ENCODE results near the gene UNCX.
"Not testable (repeated sequence)": the region's sequence is repeated elsewhere in the genome, so short reads cannot be mapped to it uniquely, and the experiment has no call there.

The UNCX gene

DNA sequence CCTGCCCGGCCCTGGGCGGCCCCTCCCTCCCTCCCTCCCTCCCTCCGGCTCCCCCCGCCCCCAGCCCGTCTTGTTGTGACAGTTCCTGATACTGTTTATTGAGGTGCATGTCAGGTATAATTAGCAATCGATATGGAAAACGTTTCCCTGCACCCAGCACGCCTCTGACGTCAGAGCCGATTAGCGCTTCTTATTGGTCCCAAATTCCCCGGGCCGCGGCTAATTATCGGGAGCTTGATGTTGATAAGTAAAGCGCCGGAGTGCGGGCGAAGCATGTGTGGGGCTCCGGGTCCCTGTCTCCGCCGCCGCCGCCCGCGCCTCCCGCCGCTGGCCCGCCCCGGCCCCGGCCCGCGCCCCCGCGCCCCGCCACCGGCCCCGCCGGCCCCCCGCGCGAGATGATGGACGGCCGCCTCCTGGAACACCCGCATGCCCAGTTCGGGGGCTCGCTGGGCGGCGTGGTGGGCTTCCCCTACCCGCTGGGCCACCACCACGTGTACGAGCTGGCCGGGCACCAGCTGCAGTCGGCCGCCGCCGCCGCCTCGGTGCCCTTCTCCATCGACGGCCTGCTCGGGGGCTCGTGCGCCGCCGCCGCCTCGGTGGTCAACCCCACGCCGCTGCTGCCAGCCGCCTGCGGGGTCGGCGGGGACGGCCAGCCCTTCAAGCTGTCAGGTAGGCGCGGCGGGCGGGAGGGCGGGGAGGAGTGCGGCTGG is at the start of gene UNCX:
Gene UNCX, plus strand, starts transcription at position 250 of the 710 bp plus-strand sequence. Its CDS starts 146 bp downstream, at position 396.
- no peak for FAIRE-seq

DNA sequence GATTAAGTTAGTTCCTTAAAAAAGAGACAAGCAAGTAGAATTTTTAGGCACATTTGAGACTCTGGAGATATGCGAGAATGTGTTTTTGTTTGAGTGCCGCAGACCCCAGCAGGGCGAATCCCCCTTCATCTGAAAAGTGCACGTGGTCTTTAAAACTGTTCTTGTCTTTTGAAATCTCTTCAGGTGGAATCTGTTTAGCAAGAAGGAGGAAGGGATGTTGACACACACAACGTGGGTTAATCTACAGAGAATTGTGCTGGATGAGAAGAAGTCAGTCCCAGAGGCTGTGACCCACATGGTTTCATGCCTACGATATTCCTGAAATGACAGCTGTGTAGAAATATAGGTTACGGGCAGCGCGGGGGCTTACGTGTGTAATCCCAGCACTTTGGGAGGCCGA is 45.5 kb upstream of the UNCX start:
- no peak for FAIRE-seq

DNA sequence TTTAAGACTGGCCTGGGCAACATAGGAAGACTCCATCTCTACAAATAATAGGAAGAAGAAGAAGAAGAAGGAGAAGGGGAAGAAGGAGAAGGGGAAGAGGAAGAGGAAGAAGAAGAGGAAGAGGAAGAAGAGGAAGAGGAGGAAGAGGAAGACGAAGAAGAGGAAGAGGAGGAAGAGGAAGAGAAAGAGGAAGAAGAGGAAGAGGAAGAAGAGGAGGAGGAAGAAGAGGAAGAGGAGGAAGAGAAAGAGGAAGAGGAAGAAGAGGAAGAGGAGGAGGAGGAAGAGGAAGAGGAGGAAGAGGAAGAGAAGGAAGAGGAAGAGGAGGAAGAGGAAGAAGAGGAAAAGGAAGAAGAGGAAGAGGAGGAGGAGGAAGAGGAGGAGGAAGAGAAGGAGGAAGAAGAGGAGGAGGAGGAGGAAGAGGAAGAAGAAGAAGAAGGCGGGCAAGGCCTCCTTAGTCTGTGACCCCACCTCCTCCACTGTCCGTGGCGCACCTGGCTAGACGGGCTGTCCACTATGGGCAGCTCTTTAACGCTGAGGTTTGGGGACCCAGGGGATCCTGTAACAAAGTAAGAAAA is 43.9 kb upstream of the UNCX start:
- FAIRE-seq = no peak

- FAIRE-seq = no peak
Measured at GRCh38 chr7:1189986-1190772, 42.5 kb upstream of the UNCX start.

DNA sequence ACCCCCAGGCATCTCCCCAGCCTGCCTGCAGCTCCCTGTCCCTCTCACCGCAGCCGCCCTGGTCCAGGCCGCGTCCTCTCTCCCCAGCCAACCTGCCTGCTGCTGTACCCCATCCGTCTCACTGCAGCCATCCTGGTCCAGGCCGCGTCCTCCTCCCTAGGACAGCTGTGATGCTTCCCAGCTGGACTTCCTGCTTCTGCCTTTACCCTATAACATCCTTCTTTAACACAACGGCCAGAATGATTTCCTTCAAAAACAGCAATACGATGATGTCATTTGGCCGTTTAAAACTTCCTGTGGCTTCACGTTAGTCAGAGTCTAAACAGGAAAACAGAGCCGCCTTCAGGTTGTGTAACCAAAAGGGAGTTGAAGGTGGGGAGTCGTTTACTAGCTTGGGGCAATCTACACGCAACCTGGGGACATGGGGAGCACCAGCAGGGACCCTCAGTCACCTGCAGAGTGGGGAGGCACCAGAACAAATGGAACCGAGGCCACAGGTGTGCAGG is 40.4 kb upstream of the UNCX start:
- no peak for FAIRE-seq

GRCh38 chr7:1193593-1194424 is 38.9 kb upstream of the UNCX start:
- no peak for FAIRE-seq

GRCh38 chr7:1196441-1196840 is 36.2 kb upstream of the UNCX start:
- not testable (repeated sequence) for FAIRE-seq

- no peak for FAIRE-seq
Measured at GRCh38 chr7:1196950-1197349, 35.7 kb upstream of the UNCX start.

DNA sequence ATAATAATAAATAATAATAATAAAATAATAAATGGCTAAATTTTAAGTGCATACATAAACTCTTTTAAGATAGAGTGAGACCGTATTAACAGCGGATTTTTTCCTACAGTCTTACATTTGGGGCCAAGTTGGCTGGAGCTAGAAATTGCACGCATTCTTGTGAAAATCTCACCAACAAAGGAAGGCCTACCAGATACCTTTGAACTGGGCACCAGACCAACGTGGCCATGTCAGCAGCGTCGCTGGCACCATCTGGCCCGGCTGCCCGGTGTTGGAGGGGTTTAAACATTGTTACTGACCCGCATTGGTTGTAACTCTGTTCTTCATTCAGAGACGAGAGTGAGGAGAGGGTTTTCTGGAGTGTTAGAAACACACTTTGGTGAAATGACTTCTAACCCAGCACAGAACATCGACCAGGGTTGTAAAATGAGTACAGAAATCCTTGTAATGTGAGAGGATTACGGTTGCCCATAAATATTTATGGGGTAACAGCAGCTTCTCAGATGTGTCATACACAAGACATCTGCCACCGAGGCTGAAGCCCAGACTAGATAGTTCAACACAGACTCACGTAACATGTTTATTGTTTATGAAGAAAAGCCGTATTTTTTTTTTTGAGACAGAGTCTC is 34.6 kb upstream of the UNCX start:
- FAIRE-seq = no peak

DNA sequence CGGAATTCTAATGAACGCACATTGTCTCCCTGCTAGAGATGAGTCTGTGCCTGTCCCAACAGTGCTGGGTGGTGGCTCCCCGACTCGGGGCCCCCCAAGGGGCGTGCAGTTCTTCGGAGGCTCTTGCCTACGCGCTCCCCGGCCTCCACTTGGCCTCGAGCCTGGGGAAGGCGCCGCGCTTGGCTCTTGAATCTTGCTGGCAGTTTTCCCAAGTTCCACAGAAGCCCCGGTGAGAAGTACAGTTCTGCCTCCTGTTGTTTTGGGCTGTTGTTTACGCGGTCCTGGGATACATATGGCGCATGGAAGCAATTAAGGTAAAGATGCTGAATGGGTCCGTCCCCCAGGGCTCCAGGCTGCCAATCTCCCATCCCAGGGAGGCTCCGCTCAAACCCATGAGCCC is 32.6 kb upstream of the UNCX start:
- no peak for FAIRE-seq

DNA sequence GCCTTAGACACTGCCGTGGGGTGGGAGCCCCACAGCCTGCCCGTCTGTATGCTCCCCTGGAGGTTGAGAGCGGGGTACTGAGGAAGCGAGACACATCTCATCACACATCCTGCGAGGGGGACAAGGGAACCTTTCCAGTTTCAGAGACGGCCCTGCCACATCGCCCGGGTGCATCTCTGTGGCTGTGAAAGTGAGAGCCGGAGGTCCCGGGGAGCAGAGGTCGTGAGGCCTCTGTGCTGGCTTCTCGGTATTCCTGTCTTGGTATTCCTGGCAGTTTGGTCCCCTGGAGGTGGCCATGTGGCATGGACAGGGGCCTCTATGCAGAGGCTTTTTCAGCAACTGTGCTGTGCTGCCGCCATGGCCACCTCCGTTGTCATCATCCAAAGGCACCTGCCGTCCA is 30.8 kb upstream of the UNCX start:
- no peak for FAIRE-seq

DNA sequence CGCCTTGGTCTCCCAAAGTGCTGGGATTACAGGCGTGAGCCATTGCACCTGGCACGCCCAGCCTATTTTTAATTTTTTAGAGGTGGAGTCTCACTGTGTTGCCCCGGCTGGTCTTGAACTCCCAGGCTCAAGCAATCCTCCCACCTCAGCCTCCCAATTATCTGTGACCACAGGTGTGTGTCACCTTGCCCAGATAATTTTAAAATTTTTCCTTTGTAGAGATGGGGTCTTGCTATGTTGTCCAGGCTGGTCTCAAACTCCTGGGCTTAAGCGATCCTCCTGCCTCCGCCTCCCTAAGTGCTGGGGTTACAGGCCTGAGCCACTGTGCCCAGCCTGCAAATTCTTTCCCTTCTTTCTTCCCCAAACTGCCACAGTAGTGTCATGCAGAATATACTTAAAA is 29.8 kb upstream of the UNCX start:
- FAIRE-seq = not testable (repeated sequence)

- no peak for FAIRE-seq
Measured at GRCh38 chr7:1204460-1205140, 28.1 kb upstream of the UNCX start.

DNA sequence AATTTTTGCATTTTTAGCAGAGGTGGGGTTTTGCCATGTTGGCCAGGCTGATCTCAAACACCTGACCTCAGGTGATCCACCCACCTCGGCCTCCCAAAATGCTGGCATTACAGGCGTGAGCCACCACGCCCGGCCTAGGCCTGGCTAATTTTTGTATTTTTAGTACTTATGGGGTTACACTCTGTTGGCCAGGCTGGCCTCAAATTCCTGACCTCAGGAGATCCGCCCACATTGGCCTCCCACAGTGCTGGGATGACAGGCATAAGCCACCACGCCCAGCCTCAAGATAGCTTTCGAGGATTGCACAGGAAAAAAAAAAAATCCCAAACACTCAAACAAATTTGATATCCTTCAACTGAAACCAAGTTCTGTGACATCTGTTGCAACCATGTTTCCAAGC is 26.9 kb upstream of the UNCX start:
- not testable (repeated sequence) for FAIRE-seq

- no peak for FAIRE-seq
Measured at GRCh38 chr7:1209097-1209496, 23.6 kb upstream of the UNCX start.

DNA sequence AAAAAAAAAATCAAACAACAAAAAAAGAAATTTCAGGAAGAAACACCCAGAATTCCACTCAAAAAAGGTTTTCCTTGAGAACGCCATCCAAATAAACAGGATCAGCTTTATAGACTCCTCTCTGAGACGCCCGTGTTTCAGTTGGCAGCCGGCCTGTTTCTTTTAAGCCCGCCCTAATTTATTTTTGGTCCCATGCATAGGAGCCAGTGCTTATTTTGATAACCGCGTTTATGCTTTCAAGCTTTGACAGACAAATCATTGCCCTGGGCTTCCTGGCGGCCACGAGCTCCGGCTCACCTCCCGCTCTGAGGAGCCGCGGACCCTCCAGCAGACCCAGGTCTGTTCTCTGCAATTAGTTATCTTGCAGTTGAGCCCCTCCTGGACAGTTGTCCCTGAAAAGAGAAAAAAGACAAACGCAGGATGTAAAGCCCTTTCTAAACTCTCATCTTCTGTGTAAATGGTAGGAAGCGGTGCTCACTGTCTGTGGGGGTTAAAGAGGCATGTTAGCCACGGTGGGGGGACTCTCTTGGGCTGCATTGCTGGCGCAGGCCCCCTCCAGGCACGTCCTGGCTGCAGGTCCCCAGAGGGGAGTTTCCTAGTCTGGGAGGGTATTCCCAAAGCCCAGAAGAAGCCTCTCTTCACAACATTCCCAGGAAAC is 22.2 kb upstream of the UNCX start:
- no peak for FAIRE-seq

DNA sequence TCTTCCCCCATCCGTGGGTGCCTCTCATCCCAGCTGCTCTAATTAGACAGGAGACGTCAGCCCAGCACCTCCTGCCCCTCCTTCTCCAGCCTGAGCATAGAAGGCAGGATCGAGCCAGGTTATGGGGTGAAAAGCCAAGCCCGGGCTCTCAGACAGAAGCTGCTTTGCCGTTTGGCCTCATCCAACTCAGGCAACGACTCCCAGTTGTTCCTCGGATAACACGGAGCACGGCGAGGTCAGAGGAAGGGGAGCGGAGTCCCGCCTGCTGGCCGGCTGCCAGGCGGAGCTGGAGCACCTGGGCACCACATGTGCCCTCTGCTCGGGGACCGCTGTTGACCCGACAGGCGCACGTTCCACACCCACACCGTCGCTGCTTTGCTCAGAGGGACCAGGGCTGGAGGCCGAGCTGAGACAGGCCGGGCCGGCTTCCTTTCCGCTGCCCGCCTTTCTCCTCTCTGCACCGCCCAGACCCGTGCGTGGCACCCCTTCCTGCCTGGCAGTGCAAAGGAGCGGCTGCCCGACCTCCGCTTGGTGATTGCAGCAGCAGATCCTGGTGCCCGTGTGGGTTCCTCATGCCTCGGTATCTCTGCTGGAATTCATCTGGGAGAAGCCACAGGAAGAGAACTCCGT is 21.6 kb upstream of the UNCX start:
- FAIRE-seq = no peak

- FAIRE-seq = no peak
Measured at GRCh38 chr7:1211611-1212010, 21.1 kb upstream of the UNCX start.

DNA sequence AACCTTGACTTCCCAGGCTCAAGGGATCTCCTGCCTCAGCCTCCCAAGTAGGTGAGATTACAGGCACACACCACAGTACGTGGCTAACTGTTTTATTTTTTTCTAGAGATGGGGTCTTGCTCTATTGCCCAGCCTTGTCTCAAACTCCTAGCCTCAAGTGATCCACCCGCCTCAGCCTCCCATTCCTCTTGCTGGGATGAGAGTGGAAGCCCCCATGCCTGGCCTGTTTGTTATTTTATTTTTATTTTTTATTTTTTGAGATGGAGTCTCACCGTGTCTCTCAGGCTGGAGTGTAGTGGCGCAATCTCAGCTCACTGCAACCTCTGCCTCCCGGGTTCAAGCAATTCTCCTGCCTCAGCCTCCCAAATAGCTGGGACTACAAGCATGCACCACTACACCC is 20.6 kb upstream of the UNCX start:
- not testable (repeated sequence) for FAIRE-seq

GRCh38 chr7:1214516-1214915 is 18.2 kb upstream of the UNCX start:
- FAIRE-seq = no peak

Data from TTC549 (cell line).